Fibroblast of skin of left biceps (primary cell): ENCODE results near the gene MRGPRD.

Source experiments
- DNase-seq, 2 experiments: peaks; one replicate each; pipeline ENCODE4 v3.0.0-alpha.2; 2013; ENCODE audit warnings: low read depth in 2 of 2

MRGPRD gene

GRCh38 chr11:68947151-68947550, 33.6 kb downstream of the MRGPRD start:
- no peak for DNase-seq

- peak; percentile 36 for DNase-seq
Measured at GRCh38 chr11:68946416-68947090, 34.2 kb downstream of the MRGPRD start.

- no peak for DNase-seq
Measured at GRCh38 chr11:68942751-68943271, 38.0 kb downstream of the MRGPRD start.

- DNase-seq = no peak
Measured at GRCh38 chr11:68942095-68942620, 38.6 kb downstream of the MRGPRD start.

- no peak for DNase-seq
Measured at GRCh38 chr11:68941324-68942094, 39.3 kb downstream of the MRGPRD start.

GRCh38 chr11:68940651-68941323, 40.0 kb downstream of the MRGPRD start:
- DNase-seq = no peak

- no peak for DNase-seq
Measured at GRCh38 chr11:68939583-68940555, 40.9 kb downstream of the MRGPRD start.

GRCh38 chr11:68938816-68939582, 41.8 kb downstream of the MRGPRD start:
- no peak for DNase-seq

- DNase-seq = no peak
Measured at GRCh38 chr11:68938088-68938487, 42.7 kb downstream of the MRGPRD start.

GRCh38 chr11:68936676-68937620, 43.8 kb downstream of the MRGPRD start:
- DNase-seq = no peak

- no peak for DNase-seq
Measured at GRCh38 chr11:68936358-68936636, 44.5 kb downstream of the MRGPRD start.

- no peak for DNase-seq
Measured at GRCh38 chr11:68935516-68936357, 45.0 kb downstream of the MRGPRD start.

GRCh38 chr11:68935066-68935465, 45.7 kb downstream of the MRGPRD start:
- DNase-seq = no peak

GRCh38 chr11:68934666-68935065, 46.1 kb downstream of the MRGPRD start:
- no peak for DNase-seq

- DNase-seq = no peak
Measured at GRCh38 chr11:68934321-68934645, 46.5 kb downstream of the MRGPRD start.

GRCh38 chr11:68933605-68934320, 47.0 kb downstream of the MRGPRD start:
- DNase-seq = no peak

- no peak for DNase-seq
Measured at GRCh38 chr11:68932933-68933577, 47.7 kb downstream of the MRGPRD start.
